ENCODE data around the gene SLC4A5.
"Not testable (repeated sequence)": the region's sequence is repeated elsewhere in the genome, so short reads cannot be mapped to it uniquely, and the experiment has no call there.

Gene SLC4A5

DNA sequence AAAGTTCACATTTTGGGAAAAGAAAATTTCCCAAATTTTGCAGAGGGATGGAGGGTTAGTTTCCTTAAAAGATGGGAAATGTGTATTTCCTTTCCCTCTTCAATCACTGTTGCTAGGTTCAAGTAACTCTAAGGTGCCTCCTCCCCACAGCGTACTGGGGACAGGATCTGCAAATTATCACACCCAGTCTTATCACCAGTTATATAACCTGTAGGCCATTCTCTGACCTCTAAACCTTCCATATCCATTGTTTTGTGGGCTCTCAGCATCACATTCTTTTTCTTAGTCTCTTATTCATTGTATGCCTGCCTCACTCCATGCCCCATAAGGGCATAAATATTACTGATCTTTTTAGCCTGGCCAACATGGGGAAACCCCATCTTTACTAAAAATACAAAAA, 148.4 kb downstream of the SLC4A5 start:
- Histone ChIP-seq H3K36me3 (ENCODE audit: control insufficient read depth, insufficient read depth, low read length) (no peaks in the 10 kb centered on the region), H3K4me1 (ENCODE audit: control insufficient read depth, insufficient read depth, low read length) (no peaks in the 10 kb centered on the region), H3K4me3 (ENCODE audit: low read length) (no peak overlapping the region), H3K9ac (ENCODE audit: low read length) (no peak overlapping the region), H3K27ac (ENCODE audit: low read depth, low read length) (no peak overlapping the region), H3K27me3 (ENCODE audit: control insufficient read depth, insufficient read depth, low read length) (no peaks in the 10 kb centered on the region)

GRCh38 chr2:74191596-74192380, 151.4 kb downstream of the SLC4A5 start:
- Histone ChIP-seq H3K27me3 (ENCODE audit: control insufficient read depth, insufficient read depth, low read length) (no peaks in the 10 kb centered on the region), H3K4me3 (ENCODE audit: low read length) (no peak overlapping the region), H3K4me1 (ENCODE audit: control insufficient read depth, insufficient read depth, low read length) (no peaks in the 10 kb centered on the region), H3K36me3 (ENCODE audit: control insufficient read depth, insufficient read depth, low read length) (no peaks in the 10 kb centered on the region), H3K9ac (ENCODE audit: low read length) (no peak overlapping the region), H3K27ac (ENCODE audit: low read depth, low read length) (no peak overlapping the region)

DNA sequence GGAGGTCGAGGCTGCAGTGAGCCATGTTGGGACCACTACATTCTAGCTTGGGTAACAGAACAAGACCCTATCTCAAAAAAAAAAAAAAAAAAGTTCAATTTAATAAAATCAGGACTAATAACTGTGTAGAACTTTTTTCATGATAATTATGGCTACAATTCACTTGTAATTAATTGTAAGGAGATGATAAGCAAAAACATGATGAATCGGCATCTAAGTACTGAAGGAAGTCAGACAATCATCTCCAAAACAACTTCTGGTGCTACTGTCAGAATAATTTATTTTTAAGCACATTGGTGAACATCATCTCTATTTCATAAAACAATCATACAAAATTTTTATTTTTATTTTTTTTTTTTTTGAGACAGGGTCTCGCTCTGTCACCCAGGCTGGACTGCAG, 154.5 kb downstream of the SLC4A5 start:
- H3K27me3 ChIP-seq (ENCODE audit: control insufficient read depth, insufficient read depth, low read length) = no peaks in the 10 kb centered on the region
- H3K9ac ChIP-seq (ENCODE audit: low read length) = no peak overlapping the region
- H3K4me3 ChIP-seq (ENCODE audit: low read length) = no peak overlapping the region
- no peaks in the 10 kb centered on the region for H3K36me3 ChIP-seq (ENCODE audit: control insufficient read depth, insufficient read depth, low read length)
- H3K4me1 ChIP-seq (ENCODE audit: control insufficient read depth, insufficient read depth, low read length) = no peaks in the 10 kb centered on the region
- H3K27ac ChIP-seq (ENCODE audit: low read depth, low read length) = no peak overlapping the region

DNA sequence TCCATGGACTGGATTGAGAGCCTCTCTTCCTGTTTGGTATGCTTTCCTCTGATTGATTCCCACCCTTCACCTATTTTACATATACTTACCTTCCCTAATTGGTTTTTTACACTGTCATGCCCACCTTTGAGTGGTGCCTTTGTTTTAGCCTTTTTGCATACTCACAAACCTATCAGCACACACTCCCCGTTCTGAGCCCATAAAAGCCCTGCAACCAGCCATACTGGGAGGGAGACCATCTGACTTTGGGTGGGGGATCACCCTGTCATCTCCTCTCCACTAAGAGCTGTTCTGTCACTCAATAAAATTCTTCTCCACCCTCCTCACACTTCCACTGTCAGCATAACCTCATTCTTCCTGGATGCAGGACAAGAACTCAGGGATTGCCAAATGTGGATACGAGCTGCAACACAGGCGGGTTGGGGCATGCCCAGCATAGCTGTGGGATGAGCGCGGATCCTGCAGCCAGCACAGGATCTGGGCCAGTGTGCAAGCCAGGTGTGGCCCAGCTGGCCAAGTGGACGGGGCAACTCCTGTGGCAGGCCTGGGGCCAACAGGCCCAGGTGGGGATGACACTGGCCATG, 155.1 kb downstream of the SLC4A5 start:
- H3K4me1 ChIP-seq (ENCODE audit: control insufficient read depth, insufficient read depth, low read length) = no peaks in the 10 kb centered on the region
- no peak overlapping the region for H3K27ac ChIP-seq (ENCODE audit: low read depth, low read length)
- no peaks in the 10 kb centered on the region for H3K36me3 ChIP-seq (ENCODE audit: control insufficient read depth, insufficient read depth, low read length)
- no peaks in the 10 kb centered on the region for H3K27me3 ChIP-seq (ENCODE audit: control insufficient read depth, insufficient read depth, low read length)
- H3K9ac ChIP-seq (ENCODE audit: low read length) = no peak overlapping the region
- no peak overlapping the region for H3K4me3 ChIP-seq (ENCODE audit: low read length)

DNA sequence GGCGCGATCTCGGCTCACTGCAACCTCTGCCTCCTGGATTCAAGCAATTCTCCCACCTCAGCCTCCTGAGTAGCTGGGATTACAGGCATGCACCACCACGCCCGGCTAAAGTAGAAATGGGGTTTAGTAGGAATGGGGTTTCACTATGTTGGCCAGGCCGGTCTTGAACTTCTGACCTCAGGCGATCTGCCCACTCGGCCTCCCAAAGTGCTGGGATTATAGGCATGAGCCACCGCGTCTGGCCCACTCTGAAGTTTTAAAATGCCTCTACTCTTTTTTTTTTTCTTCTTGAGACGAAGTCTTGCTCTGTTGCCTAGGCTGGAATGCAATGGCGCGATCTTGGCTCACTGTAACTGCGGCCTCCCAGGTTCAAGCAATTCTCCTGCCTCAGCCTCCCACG, 156.5 kb downstream of the SLC4A5 start:
- not testable (repeated sequence) for H3K36me3 ChIP-seq (ENCODE audit: control insufficient read depth, insufficient read depth, low read length); H3K4me3 ChIP-seq (ENCODE audit: low read length); H3K27me3 ChIP-seq (ENCODE audit: control insufficient read depth, insufficient read depth, low read length); H3K27ac ChIP-seq (ENCODE audit: low read depth, low read length); H3K9ac ChIP-seq (ENCODE audit: low read length); H3K4me1 ChIP-seq (ENCODE audit: control insufficient read depth, insufficient read depth, low read length)

DNA sequence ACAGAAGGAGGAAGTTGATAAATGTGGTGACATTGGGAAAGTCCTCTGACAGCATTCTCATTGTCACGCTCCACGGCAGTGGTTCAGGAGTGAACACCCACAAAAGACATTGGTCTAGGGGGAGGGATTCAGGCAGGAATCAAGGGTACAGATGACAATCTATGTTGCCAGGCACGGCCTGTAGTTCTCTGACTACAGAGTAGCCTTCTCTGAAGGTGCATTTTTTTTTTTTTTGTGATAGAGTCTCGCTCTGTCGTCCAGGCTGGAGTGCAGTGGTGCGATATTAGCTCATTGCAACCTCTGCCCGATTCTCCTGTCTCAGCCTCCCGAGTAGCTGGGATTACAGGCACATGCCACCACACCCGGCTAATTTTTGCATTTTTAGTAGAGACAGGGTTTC, 157.2 kb downstream of the SLC4A5 start:
- Histone ChIP-seq H3K4me3 (ENCODE audit: low read length) (no peak overlapping the region), H3K27ac (ENCODE audit: low read depth, low read length) (no peak overlapping the region), H3K27me3 (ENCODE audit: control insufficient read depth, insufficient read depth, low read length) (no peaks in the 10 kb centered on the region), H3K4me1 (ENCODE audit: control insufficient read depth, insufficient read depth, low read length) (no peaks in the 10 kb centered on the region), H3K9ac (ENCODE audit: low read length) (no peak overlapping the region), H3K36me3 (ENCODE audit: control insufficient read depth, insufficient read depth, low read length) (no peaks in the 10 kb centered on the region)

DNA sequence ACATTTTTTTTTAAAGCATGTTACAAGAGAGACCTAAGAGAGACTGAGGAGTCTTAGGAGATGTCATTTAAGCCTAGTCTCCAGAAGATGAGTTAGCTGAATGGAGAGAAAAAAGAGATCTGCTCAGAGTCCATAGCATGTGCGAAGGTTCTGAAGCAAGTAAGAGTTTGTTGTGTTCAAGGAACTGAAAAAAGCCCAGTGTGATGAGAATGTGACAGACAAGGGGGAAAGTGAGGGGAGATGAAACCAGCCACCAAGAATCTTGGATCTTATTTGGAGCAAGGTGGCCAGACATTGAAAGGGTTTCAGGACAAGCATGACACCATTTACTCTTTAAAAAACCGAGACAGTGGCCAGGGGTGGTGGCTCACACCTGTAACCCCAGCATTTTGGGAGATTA, 159.3 kb downstream of the SLC4A5 start:
- Histone ChIP-seq H3K4me3 (ENCODE audit: low read length) (no peak overlapping the region), H3K4me1 (ENCODE audit: control insufficient read depth, insufficient read depth, low read length) (no peaks in the 10 kb centered on the region), H3K9ac (ENCODE audit: low read length) (no peak overlapping the region), H3K27me3 (ENCODE audit: control insufficient read depth, insufficient read depth, low read length) (no peaks in the 10 kb centered on the region), H3K36me3 (ENCODE audit: control insufficient read depth, insufficient read depth, low read length) (no peaks in the 10 kb centered on the region), H3K27ac (ENCODE audit: low read depth, low read length) (no peak overlapping the region)

DNA sequence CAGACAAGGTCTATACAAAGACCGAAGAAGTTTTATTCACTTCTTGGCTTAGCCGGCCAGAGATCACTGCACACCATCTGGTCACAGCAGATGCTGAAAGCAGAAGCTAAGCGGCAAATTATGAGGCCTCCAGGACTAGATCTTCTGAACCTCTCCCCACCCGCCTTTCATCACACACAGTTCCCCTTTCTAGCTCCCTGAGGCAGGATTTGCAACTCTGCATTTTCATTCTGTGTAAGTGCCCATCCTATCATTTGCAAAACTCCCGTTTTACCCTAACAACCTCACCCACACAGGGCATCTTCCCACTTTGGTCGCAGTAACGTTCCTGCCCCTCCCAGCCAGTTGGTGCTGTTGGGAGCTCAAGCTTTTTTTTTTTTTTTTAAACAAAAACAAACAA, 161.5 kb downstream of the SLC4A5 start:
- H3K4me1 ChIP-seq (ENCODE audit: control insufficient read depth, insufficient read depth, low read length) = peaks cover 6% of the 10 kb centered on the region
- no peaks in the 10 kb centered on the region for H3K36me3 ChIP-seq (ENCODE audit: control insufficient read depth, insufficient read depth, low read length)
- H3K9ac ChIP-seq (ENCODE audit: low read length) = no peak overlapping the region
- H3K27me3 ChIP-seq (ENCODE audit: control insufficient read depth, insufficient read depth, low read length) = no peaks in the 10 kb centered on the region
- H3K27ac ChIP-seq (ENCODE audit: low read depth, low read length) = no peak overlapping the region
- H3K4me3 ChIP-seq (ENCODE audit: low read length) = no peak overlapping the region

GRCh38 chr2:74179063-74179865, 164.0 kb downstream of the SLC4A5 start:
- peak overlapping the region; percentile 86 for H3K4me3 ChIP-seq (ENCODE audit: low read length)
- H3K27ac ChIP-seq (ENCODE audit: low read depth, low read length) = no peak overlapping the region
- no peaks in the 10 kb centered on the region for H3K36me3 ChIP-seq (ENCODE audit: control insufficient read depth, insufficient read depth, low read length)
- H3K4me1 ChIP-seq (ENCODE audit: control insufficient read depth, insufficient read depth, low read length) = peaks cover 7% of the 10 kb centered on the region
- no peaks in the 10 kb centered on the region for H3K27me3 ChIP-seq (ENCODE audit: control insufficient read depth, insufficient read depth, low read length)
- peak overlapping the region; percentile 1 for H3K9ac ChIP-seq (ENCODE audit: low read length)

DNA sequence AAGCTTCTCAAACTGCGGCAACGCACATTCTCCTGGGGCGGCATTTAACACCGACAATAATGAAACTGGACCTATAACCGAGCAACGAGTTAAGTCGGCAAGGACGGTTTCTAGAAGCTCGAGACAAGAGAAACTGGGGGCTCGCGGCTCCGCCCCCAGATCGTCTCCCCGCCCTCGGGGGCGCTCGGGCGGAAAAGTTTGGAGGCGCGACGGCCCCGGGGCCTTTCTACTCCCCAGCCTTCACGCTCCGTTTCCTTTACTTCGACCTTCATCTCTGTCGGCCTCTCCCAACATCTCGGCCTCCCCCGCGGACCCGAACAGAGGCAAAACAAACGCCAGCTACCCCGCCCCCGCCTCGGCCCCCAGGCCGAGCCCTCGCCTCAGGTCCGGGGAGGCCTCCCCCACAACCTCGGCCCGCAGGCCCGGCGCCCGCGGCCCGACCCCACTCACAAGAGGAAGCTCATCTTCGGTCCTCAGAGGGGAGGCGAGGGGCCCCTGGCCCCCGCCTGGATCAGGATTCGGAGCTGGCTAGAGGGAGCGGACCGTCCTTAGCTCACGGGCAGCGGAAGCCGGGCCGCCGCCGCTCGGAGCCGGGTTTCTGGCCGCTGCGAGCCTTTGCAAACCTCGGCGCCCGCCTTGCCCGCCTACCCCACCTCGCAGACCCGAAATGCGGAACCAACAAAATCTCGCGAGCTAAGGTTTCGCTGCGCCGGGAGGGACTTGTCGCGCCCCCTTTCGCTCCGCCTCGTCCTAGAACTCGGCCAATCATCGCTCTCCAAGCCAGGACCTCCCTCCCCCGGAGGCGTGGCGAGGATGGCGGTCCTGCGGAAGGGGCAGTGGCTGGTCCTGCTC, 164.8 kb downstream of the SLC4A5 start, which contains the start of gene MOB1A:
MOB1A (minus strand) TSS at position 669 of the 852 bp plus-strand sequence; CDS start at position 464, 205 bp downstream.
- Histone ChIP-seq H3K27me3 (ENCODE audit: control insufficient read depth, insufficient read depth, low read length) (no peaks in the 10 kb centered on the region), H3K9ac (ENCODE audit: low read length) (peak within 1 kb of the TSS; percentile 86), H3K27ac (ENCODE audit: low read depth, low read length) (peak within 1 kb of the TSS; percentile 91), H3K36me3 (ENCODE audit: control insufficient read depth, insufficient read depth, low read length) (no peaks in the 10 kb centered on the region), H3K4me3 (ENCODE audit: low read length) (peak within 1 kb of the TSS; percentile 86), H3K4me1 (ENCODE audit: control insufficient read depth, insufficient read depth, low read length) (peaks cover 7% of the 10 kb centered on the region)

GRCh38 chr2:74177696-74178095, 165.5 kb downstream of the SLC4A5 start:
- Histone ChIP-seq H3K4me1 (ENCODE audit: control insufficient read depth, insufficient read depth, low read length) (peaks cover 7% of the 10 kb centered on the region), H3K36me3 (ENCODE audit: control insufficient read depth, insufficient read depth, low read length) (no peaks in the 10 kb centered on the region), H3K9ac (ENCODE audit: low read length) (peak overlapping the region; percentile 86), H3K27me3 (ENCODE audit: control insufficient read depth, insufficient read depth, low read length) (no peaks in the 10 kb centered on the region), H3K4me3 (ENCODE audit: low read length) (peak overlapping the region; percentile 86), H3K27ac (ENCODE audit: low read depth, low read length) (peak overlapping the region; percentile 91)

DNA sequence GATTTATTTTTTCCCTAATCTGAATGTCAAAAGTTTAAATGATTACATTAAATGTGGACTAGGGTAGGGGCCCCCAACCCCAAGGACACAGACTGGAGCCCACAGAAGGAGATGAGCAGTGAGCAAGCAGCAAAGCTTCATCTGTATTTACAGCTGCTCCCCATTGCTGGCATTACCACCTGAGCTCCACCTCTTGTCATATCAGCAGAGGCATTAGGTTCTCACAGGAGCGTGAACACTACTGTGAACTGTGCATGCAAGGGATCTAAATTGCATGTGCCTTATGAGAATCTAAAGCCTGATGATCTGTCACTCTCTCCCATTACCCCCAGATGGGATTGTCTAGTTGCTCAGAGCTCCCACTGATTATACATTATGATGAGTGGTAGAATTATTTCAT, 168.3 kb downstream of the SLC4A5 start:
- H3K4me1 ChIP-seq (ENCODE audit: control insufficient read depth, insufficient read depth, low read length) = peaks cover 7% of the 10 kb centered on the region
- no peak overlapping the region for H3K4me3 ChIP-seq (ENCODE audit: low read length)
- H3K9ac ChIP-seq (ENCODE audit: low read length) = no peak overlapping the region
- no peak overlapping the region for H3K27ac ChIP-seq (ENCODE audit: low read depth, low read length)
- H3K36me3 ChIP-seq (ENCODE audit: control insufficient read depth, insufficient read depth, low read length) = peaks cover 8% of the 10 kb centered on the region
- H3K27me3 ChIP-seq (ENCODE audit: control insufficient read depth, insufficient read depth, low read length) = no peaks in the 10 kb centered on the region

Measured in rectal smooth muscle tissue (tissue), 1 donor.